ENCODE data around the gene OCRL.
"Not testable (repeated sequence)": the region's sequence is repeated elsewhere in the genome, so short reads cannot be mapped to it uniquely, and the experiment has no call there.

Gene OCRL

GRCh38 chrX:129534816-129535578 lies 5.1 kb upstream of the OCRL start:
- DNase-seq (ENCODE audit: low read depth, low spot score), result no peak

GRCh38 chrX:129540722-129541184 lies 694 bp downstream of the OCRL start:
- peak; percentile 34 for DNase-seq (ENCODE audit: low read depth, low spot score)

GRCh38 chrX:129544780-129545179 lies 4.7 kb downstream of the OCRL start:
- DNase-seq (ENCODE audit: low read depth, low spot score), result no peak

GRCh38 chrX:129545408-129545807 lies 5.3 kb downstream of the OCRL start:
- DNase-seq (ENCODE audit: low read depth, low spot score), result no peak

GRCh38 chrX:129549124-129549523 lies 9.1 kb downstream of the OCRL start:
- no peak for DNase-seq (ENCODE audit: low read depth, low spot score)

- DNase-seq (ENCODE audit: low read depth, low spot score), result no peak
These were observed 13.7 kb downstream of the OCRL start for GRCh38 chrX:129553619-129554288.

- not testable (repeated sequence) for DNase-seq (ENCODE audit: low read depth, low spot score)
These were observed 14.8 kb downstream of the OCRL start for GRCh38 chrX:129554816-129555215.

- DNase-seq (ENCODE audit: low read depth, low spot score), result no peak
These were observed 16.8 kb downstream of the OCRL start for GRCh38 chrX:129556806-129557315.

- DNase-seq (ENCODE audit: low read depth, low spot score), result no peak
These were observed 17.9 kb downstream of the OCRL start for GRCh38 chrX:129557844-129558480.

GRCh38 chrX:129559783-129560182 lies 19.7 kb downstream of the OCRL start:
- DNase-seq (ENCODE audit: low read depth, low spot score), result no peak

GRCh38 chrX:129561453-129561852 lies 21.4 kb downstream of the OCRL start:
- no peak for DNase-seq (ENCODE audit: low read depth, low spot score)

- DNase-seq (ENCODE audit: low read depth, low spot score), result not testable (repeated sequence)
These were observed 24.3 kb downstream of the OCRL start for GRCh38 chrX:129564345-129564744.

- peak; percentile 5 for DNase-seq (ENCODE audit: low read depth, low spot score)
These were observed 25.1 kb downstream of the OCRL start for GRCh38 chrX:129565046-129565650.

- no peak for DNase-seq (ENCODE audit: low read depth, low spot score)
These were observed 26.0 kb downstream of the OCRL start for GRCh38 chrX:129566073-129566472.

- DNase-seq (ENCODE audit: low read depth, low spot score), result no peak
These were observed 28.3 kb downstream of the OCRL start for GRCh38 chrX:129568349-129568748.

GRCh38 chrX:129572422-129572821 lies 32.4 kb downstream of the OCRL start:
- DNase-seq (ENCODE audit: low read depth, low spot score), result no peak

- DNase-seq (ENCODE audit: low read depth, low spot score), result not testable (repeated sequence)
These were observed 33.6 kb downstream of the OCRL start for GRCh38 chrX:129573652-129574051.

GRCh38 chrX:129574214-129574613 lies 34.2 kb downstream of the OCRL start:
- no peak for DNase-seq (ENCODE audit: low read depth, low spot score)

- DNase-seq (ENCODE audit: low read depth, low spot score), result no peak
These were observed 36.5 kb downstream of the OCRL start for GRCh38 chrX:129576539-129576938.

GRCh38 chrX:129577473-129577872 lies 37.4 kb downstream of the OCRL start:
- DNase-seq (ENCODE audit: low read depth, low spot score), result no peak

- DNase-seq (ENCODE audit: low read depth, low spot score), result no peak
These were observed 37.8 kb downstream of the OCRL start for GRCh38 chrX:129577877-129578276.

- no peak for DNase-seq (ENCODE audit: low read depth, low spot score)
These were observed 41.8 kb downstream of the OCRL start for GRCh38 chrX:129581904-129582303.

All from ELF-1 (cell line).